DOHH2 (cell line): ENCODE measurements around the gene RELB.
A peak's percentile ranks its signal among the peaks of the same experiment; 100 is the strongest.

Experiments used
- H3F3A ChIP-seq: fragments of 200-600 bp; sonication (generic), shearing (Covaris generic); 2 replicates; pipeline ENCODE4 v1.6.0; 2016; ENCODE audit warnings: antibody characterized with exemption, mild to moderate bottlenecking; ENCODE audit not compliant: control insufficient read depth, insufficient read depth
- H3K27ac ChIP-seq: fragments of 200-600 bp; sonication (generic); 2 replicates; pipeline ENCODE4 v1.5.1; 2014; ENCODE audit warnings: low read depth, mild to moderate bottlenecking, low read length, moderate library complexity
- H3K27me3 ChIP-seq: fragments of 200-600 bp; sonication (generic); 2 replicates; pipeline ENCODE4 v1.6.1; 2014; ENCODE audit warnings: mild to moderate bottlenecking, low read length, mixed read lengths; ENCODE audit not compliant: control insufficient read depth
- H3K36me3 ChIP-seq: fragments of 200-600 bp; sonication (generic); 2 replicates; pipeline ENCODE4 v1.6.1; 2014; ENCODE audit warnings: mild to moderate bottlenecking, low read length, moderate library complexity, mixed read lengths; ENCODE audit not compliant: control insufficient read depth
- H3K4me1 ChIP-seq: fragments of 200-600 bp; sonication (generic); 2 replicates; pipeline ENCODE4 v1.6.1; 2014; ENCODE audit warnings: mild to moderate bottlenecking, low read length, mixed read lengths; ENCODE audit not compliant: control insufficient read depth
- H3K4me2 ChIP-seq: fragments of 200-600 bp; sonication (generic); 2 replicates; pipeline ENCODE4 v1.6.0; 2014; ENCODE audit warnings: mild to moderate bottlenecking, low read length, moderate library complexity
- H3K4me3 ChIP-seq: fragments of 200-600 bp; sonication (generic); 2 replicates; pipeline ENCODE4 v1.5.1; 2014; ENCODE audit warnings: mild to moderate bottlenecking, low read length, mixed read lengths
- H3K79me2 ChIP-seq: fragments of 200-600 bp; sonication (generic); 2 replicates; pipeline ENCODE4 v1.6.1; 2014; ENCODE audit warnings: mild to moderate bottlenecking, low read length, mixed read lengths; ENCODE audit not compliant: control insufficient read depth
- H3K9me2 ChIP-seq: fragments of 200-600 bp; sonication (generic); replicated peaks from 2 replicates; pipeline ENCODE4 v1.6.1; 2014; ENCODE audit warnings: mild to moderate bottlenecking, low read length, mixed read lengths; ENCODE audit not compliant: control insufficient read depth
- H3K9me3 ChIP-seq: fragments of 200-600 bp; sonication (generic); 2 replicates; pipeline ENCODE4 v1.6.1; 2014; ENCODE audit warnings: antibody characterized with exemption, low read length, mixed read lengths; ENCODE audit not compliant: control insufficient read depth, insufficient read depth
- H4K20me1 ChIP-seq: fragments of 200-600 bp; sonication (generic); 2 replicates; pipeline ENCODE4 v1.6.0; 2014; ENCODE audit warnings: low read depth, mild to moderate bottlenecking, antibody characterized with exemption, low read length, moderate library complexity; ENCODE audit not compliant: control insufficient read depth, insufficient read depth
- CTCF ChIP-seq: fragments of 200-600 bp; sonication (generic); IDR thresholded peaks from one replicate; pipeline ENCODE4 v1.5.1; 2014; ENCODE audit warnings: antibody characterized with exemption, mild to moderate bottlenecking, low read depth, low read length; ENCODE audit not compliant: poor library complexity, severe bottlenecking
- EZH2phosphoT487 ChIP-seq: fragments of 200-600 bp; sonication (generic); IDR thresholded peaks from 2 replicates; pipeline ENCODE4 v1.6.1; 2017; ENCODE audit warnings: borderline replicate concordance, mild to moderate bottlenecking, antibody characterized with exemption, low read length, moderate library complexity, mixed read lengths

Gene RELB

GRCh38 chr19:45051929-45052579 is 50.8 kb downstream of the RELB start:
- H3K9me2 ChIP-seq: no peaks in the 10 kb centered on the region
- H3K4me1 ChIP-seq: peaks cover 71% of the 10 kb centered on the region
- no peaks in the 10 kb centered on the region for H3K9me3 ChIP-seq
- H3K4me2 ChIP-seq: peak overlapping the region; percentile 51
- H3K79me2 ChIP-seq: peaks cover 73% of the 10 kb centered on the region
- no peaks in the 10 kb centered on the region for H3K27me3 ChIP-seq
- peaks cover 80% of the 10 kb centered on the region for H3K36me3 ChIP-seq
- peaks cover 7% of the 10 kb centered on the region for H3F3A ChIP-seq
- peak overlapping the region; percentile 62 for H3K27ac ChIP-seq
- peak overlapping the region; percentile 34; the same call in 1 of the 2 replicates for H3K4me3 ChIP-seq
- TF ChIP-seq CTCF: no peak
- TF ChIP-seq EZH2phosphoT487: no peak
- H4K20me1 ChIP-seq: no peaks in the 10 kb centered on the region; the same call in 1 of the 2 replicates

DNA sequence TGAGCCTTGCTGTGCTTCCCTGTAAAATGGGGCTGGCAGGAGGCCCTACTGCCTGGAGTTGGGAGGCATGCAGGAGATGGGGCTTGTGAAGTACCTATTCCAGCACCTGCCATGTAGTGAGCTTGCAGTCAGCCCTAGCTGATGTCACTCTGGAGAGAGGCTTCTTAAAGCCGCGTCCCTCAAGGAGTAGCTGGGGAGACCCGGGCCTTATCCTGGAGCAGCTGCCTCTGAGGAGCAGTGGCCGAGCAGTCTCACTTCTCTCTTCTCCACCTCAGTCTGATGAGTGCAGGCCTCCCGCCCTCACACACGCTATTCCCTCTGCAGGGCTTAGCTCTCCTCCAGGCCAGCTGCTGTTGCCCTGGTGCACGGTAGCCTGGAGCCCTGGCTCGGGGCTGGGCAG is 55.6 kb downstream of the RELB start:
- H3K4me1 ChIP-seq: peaks cover 38% of the 10 kb centered on the region
- no peak overlapping the region for H3K4me2 ChIP-seq
- no peak overlapping the region for H3K4me3 ChIP-seq
- no peaks in the 10 kb centered on the region for H3K9me3 ChIP-seq
- no peak for TF ChIP-seq CTCF
- TF ChIP-seq EZH2phosphoT487: no peak
- no peaks in the 10 kb centered on the region for H3K27me3 ChIP-seq
- H3K36me3 ChIP-seq: peaks cover 92% of the 10 kb centered on the region
- H3K9me2 ChIP-seq: no peaks in the 10 kb centered on the region
- peaks cover 3% of the 10 kb centered on the region for H4K20me1 ChIP-seq
- H3F3A ChIP-seq: peaks cover 3% of the 10 kb centered on the region; the same call in 1 of the 2 replicates
- H3K27ac ChIP-seq: peak overlapping the region; percentile 47
- H3K79me2 ChIP-seq: peaks cover 49% of the 10 kb centered on the region

DNA sequence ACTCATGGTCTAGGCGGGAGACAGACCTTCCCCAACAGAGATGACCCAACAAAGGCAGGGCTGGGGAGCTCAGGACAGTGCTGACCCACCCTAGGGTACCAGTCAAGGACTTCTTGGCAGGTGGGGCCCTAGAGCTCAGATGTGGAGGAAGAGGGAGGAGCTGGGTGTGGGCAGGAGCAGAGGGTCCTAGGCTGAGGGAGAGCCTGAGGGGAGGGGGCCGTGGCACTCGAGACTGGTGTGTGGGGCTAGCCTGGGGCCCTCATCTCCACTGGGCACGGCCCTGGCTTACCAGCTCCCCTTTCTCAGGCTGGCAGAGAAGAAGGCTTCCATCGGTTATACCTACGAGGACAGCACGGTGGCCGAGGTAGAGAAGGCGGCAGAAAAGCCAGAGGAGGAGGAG is 56.2 kb downstream of the RELB start:
- Histone ChIP-seq H3F3A (peaks cover 3% of the 10 kb centered on the region; the same call in 1 of the 2 replicates), H3K79me2 (peaks cover 46% of the 10 kb centered on the region), H3K4me3 (no peak overlapping the region), H3K36me3 (peaks cover 90% of the 10 kb centered on the region), H3K4me2 (no peak overlapping the region), H3K9me3 (no peaks in the 10 kb centered on the region), H4K20me1 (peaks cover 3% of the 10 kb centered on the region), H3K27me3 (no peaks in the 10 kb centered on the region), H3K27ac (peak overlapping the region; percentile 47), H3K9me2 (no peaks in the 10 kb centered on the region), H3K4me1 (peaks cover 31% of the 10 kb centered on the region)
- TF ChIP-seq CTCF (no peak), EZH2phosphoT487 (no peak)
